HepG2 (cell line): ENCODE data around the gene TJP2. TPM values are rescaled to one million over a fixed set of nuclear protein-coding genes. Genes with fewer than 3 reads are reported as not detected.

Experiments used
- ATM ChIP-seq: fragments of 450-650 bp; IDR thresholded peaks from 2 replicates; pipeline ENCODE4 v1.7.1; 2017; ENCODE audit warnings: mild to moderate bottlenecking, borderline replicate concordance
- BORCS8-MEF2B ChIP-seq: sonication (generic); formaldehyde crosslinking; IDR thresholded peaks from 2 replicates; pipeline ENCODE4 v1.8.0; 2022; ENCODE audit warnings: mild to moderate bottlenecking, missing genetic modification reagents
- DPF2 ChIP-seq: sonication (generic); formaldehyde crosslinking; IDR thresholded peaks from 2 replicates; pipeline ENCODE4 v1.4.0; 2020; ENCODE audit warnings: mild to moderate bottlenecking, low read depth, missing genetic modification reagents, borderline replicate concordance
- EHMT2 ChIP-seq: fragments of 200-600 bp; sonication (generic); IDR thresholded peaks from 2 replicates; pipeline ENCODE4 v1.7.0; 2017; ENCODE audit warnings: antibody characterized with exemption, low read depth, low read length, borderline replicate concordance
- FOXK2 ChIP-seq: fragments of 450-650 bp; IDR thresholded peaks from 2 replicates; pipeline ENCODE4 v1.6.1; 2016
- GZF1 ChIP-seq: sonication (generic); formaldehyde crosslinking; IDR thresholded peaks from 2 replicates; pipeline ENCODE4 v1.5.1; 2020; ENCODE audit warnings: mild to moderate bottlenecking, missing genetic modification reagents
- HIVEP1 ChIP-seq: sonication (generic); formaldehyde crosslinking; IDR thresholded peaks from 2 replicates; pipeline ENCODE4 v1.4.0; 2020; ENCODE audit warnings: mild to moderate bottlenecking, missing genetic modification reagents
- HNRNPK ChIP-seq: fragments of 200-400 bp; formaldehyde crosslinking; IDR thresholded peaks from 2 replicates; pipeline ENCODE4 v1.6.1; 2018; ENCODE audit warnings: low read length, low read depth, moderate library complexity, mild to moderate bottlenecking; ENCODE audit not compliant: poor library complexity, severe bottlenecking
- KAT2B ChIP-seq: fragments of 150-350 bp; IDR thresholded peaks from 2 replicates; pipeline ENCODE4 v1.6.1; 2014; ENCODE audit warnings: low read depth, low read length, borderline replicate concordance
- MAFF ChIP-seq: IDR thresholded peaks from 2 replicates; pipeline ENCODE4 v1.6.1; 2011; ENCODE audit warnings: low read depth, low read length, improper control_type of control experiment
- MLLT10 ChIP-seq: sonication (generic); formaldehyde crosslinking; IDR thresholded peaks from 2 replicates; pipeline ENCODE4 v1.4.0; 2020; ENCODE audit warnings: missing genetic modification reagents
- MTA1 ChIP-seq: sonication (generic); formaldehyde crosslinking; IDR thresholded peaks from 2 replicates; pipeline ENCODE4 v1.4.0; 2020; ENCODE audit warnings: missing genetic modification reagents, mild to moderate bottlenecking, borderline replicate concordance
- MTF1 ChIP-seq: sonication (generic); formaldehyde crosslinking; IDR thresholded peaks from 2 replicates; pipeline ENCODE4 v1.5.0; 2020; ENCODE audit warnings: missing genetic modification reagents
- TEAD2 ChIP-seq: sonication (generic); formaldehyde crosslinking; IDR thresholded peaks from 2 replicates; pipeline ENCODE4 v1.9.0; 2021; ENCODE audit warnings: missing genetic modification reagents
- ZBTB8A ChIP-seq: sonication (generic); formaldehyde crosslinking; IDR thresholded peaks from 2 replicates; pipeline ENCODE4 v1.4.0; 2020; ENCODE audit warnings: mild to moderate bottlenecking, low read depth, missing genetic modification reagents, borderline replicate concordance
- ZNF143 ChIP-seq: sonication (generic); formaldehyde crosslinking; IDR thresholded peaks from 2 replicates; pipeline ENCODE4 v1.4.0; 2020; ENCODE audit warnings: missing genetic modification reagents
- ZNF557 ChIP-seq: sonication (generic); formaldehyde crosslinking; IDR thresholded peaks from 2 replicates; pipeline ENCODE4 v1.4.0; 2020; ENCODE audit warnings: missing genetic modification reagents
- ZNF768 ChIP-seq: sonication (generic); formaldehyde crosslinking; IDR thresholded peaks from 2 replicates; pipeline ENCODE4 v1.4.0; 2020; ENCODE audit warnings: missing genetic modification reagents
- ZNF83 ChIP-seq: sonication (generic); formaldehyde crosslinking; IDR thresholded peaks from 2 replicates; pipeline ENCODE4 v1.4.0; 2020; ENCODE audit warnings: missing genetic modification reagents, mild to moderate bottlenecking, borderline replicate concordance
- ZSCAN25 ChIP-seq: sonication (generic); formaldehyde crosslinking; IDR thresholded peaks from 2 replicates; pipeline ENCODE4 v1.8.0; 2022; ENCODE audit warnings: mild to moderate bottlenecking, missing genetic modification reagents
- ZSCAN29 ChIP-seq: sonication (generic); formaldehyde crosslinking; conservative IDR thresholded peaks from 2 replicates; pipeline ENCODE4 v1.4.0; 2020; ENCODE audit warnings: mild to moderate bottlenecking, missing genetic modification reagents
- ZZZ3 ChIP-seq: sonication (generic); formaldehyde crosslinking; IDR thresholded peaks from 2 replicates; pipeline ENCODE4 v1.4.0; 2020; ENCODE audit warnings: missing genetic modification reagents, mild to moderate bottlenecking, borderline replicate concordance
- polyA plus RNA-seq, 8 experiments: library from polyadenylated mRNA; depleted of rRNA in 3 of 8; stranded (reverse) in 7 of 8; unstranded in 1 of 8; fragments of >200 nt; fragmentation: Illumina TruSeq in 4 of 8; extraction: Trizol in 4 of 8; gene quantifications; 2 replicates each; pipeline versions ENCODE4 v1.2.1 to v1.2.3, GENCODE V29; 2011 to 2016; ENCODE audit warnings: low read depth in 4 of 8, missing spikeins in 1 of 8, mixed read lengths in 1 of 8; ENCODE audit not compliant: insufficient read depth in 1 of 8
- total RNA-seq, 5 experiments: library from RNA; depleted of rRNA; stranded (reverse); fragments of >200 nt; fragmentation: Illumina TruSeq; extraction: Trizol; gene quantifications; 2 replicates each; pipeline ENCODE4 v1.2.3, GENCODE V29; 2016; ENCODE audit warnings: low read depth in 1 of 5
- TF ChIP-seq, protein P1 (sequence below): sonication (generic); formaldehyde crosslinking; IDR thresholded peaks from 2 replicates; pipeline ENCODE4 v1.5.1; 2020; ENCODE audit warnings: mild to moderate bottlenecking, missing genetic modification reagents, moderate library complexity
- TF ChIP-seq, protein P2 (sequence below): sonication (generic); formaldehyde crosslinking; IDR thresholded peaks from 2 replicates; pipeline ENCODE4 v1.4.0; 2020; ENCODE audit warnings: missing genetic modification reagents, borderline replicate concordance

TJP2 gene
- total and polyA plus RNA-seq, 2 of the 13 experiments (the other 11 are each of a cell fraction or from before 2014, with no cell fraction given): 109 to 110 TPM

DNA sequence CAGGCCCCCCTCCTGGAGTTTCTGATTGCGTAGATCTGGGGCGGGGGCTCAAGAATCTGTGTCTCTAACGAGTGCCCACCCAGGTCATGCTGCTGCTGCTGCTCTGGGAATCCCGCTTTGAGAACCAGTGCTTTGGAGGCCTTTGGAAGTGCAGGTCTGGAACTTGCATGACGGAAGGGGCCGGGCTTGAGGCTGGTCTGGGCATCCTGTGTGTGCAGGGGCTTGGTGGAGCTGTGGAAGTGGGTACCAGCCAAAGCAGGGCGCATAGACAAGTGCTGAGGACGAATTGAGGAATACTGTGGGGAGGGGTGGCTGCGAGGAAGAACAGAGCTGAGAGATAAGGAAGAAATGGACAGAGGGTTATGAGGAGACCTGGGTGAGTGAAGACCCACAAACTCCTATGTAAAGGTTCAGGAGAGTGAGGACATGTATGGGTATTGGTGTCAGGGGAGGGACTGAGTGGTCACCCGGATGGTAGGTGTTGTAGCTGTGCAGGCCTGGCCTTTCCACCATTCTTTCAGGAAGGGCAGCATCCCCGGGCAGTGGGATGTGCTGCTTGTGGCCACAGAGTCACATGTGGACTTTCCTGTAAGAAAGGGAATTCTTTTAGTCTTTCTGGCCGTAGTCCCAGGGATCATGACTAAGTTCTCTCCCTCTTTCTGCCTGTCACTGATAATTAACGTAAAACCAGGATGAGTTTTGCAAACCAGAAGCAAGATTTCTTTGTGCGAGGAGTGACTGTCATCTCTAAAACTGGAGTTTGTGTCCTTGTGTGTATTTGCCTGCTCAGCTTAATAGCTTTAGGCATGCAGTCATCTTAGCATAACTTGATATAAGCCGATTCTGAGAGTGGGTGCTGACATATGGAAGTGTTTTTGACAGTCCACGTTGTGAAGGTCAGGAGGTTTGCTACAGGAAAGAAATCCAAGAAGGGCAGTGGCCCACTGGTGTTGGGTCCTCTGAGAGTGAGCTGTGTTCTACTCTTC lies 43.3 kb upstream of the TJP2 start (continued):
- TF ChIP-seq EHMT2 (no peak), ZNF143 (CRISPR knock-in tag) (no peak), ZNF83 (no peak), ZNF768 (no peak), BORCS8-MEF2B (CRISPR knock-in tag) (no peak), ZBTB8A (CRISPR knock-in tag) (no peak), ZNF557 (CRISPR knock-in tag) (no peak), ZSCAN29 (CRISPR knock-in tag) (no peak), ATM (no peak), ZSCAN25 (CRISPR knock-in tag) (no peak), MAFF (peak; percentile 54; the same call in 1 of the 2 replicates), GZF1 (no peak), TEAD2 (no peak), KAT2B (no peak), FOXK2 (no peak), ZZZ3 (CRISPR knock-in tag) (no peak), MTF1 (CRISPR knock-in tag) (no peak), HNRNPK (no peak), DPF2 (CRISPR knock-in tag) (no peak), MLLT10 (CRISPR knock-in tag) (no peak), MTA1 (CRISPR knock-in tag) (no peak), HIVEP1 (CRISPR knock-in tag) (no peak)
- TF ChIP-seq, protein P1, sequence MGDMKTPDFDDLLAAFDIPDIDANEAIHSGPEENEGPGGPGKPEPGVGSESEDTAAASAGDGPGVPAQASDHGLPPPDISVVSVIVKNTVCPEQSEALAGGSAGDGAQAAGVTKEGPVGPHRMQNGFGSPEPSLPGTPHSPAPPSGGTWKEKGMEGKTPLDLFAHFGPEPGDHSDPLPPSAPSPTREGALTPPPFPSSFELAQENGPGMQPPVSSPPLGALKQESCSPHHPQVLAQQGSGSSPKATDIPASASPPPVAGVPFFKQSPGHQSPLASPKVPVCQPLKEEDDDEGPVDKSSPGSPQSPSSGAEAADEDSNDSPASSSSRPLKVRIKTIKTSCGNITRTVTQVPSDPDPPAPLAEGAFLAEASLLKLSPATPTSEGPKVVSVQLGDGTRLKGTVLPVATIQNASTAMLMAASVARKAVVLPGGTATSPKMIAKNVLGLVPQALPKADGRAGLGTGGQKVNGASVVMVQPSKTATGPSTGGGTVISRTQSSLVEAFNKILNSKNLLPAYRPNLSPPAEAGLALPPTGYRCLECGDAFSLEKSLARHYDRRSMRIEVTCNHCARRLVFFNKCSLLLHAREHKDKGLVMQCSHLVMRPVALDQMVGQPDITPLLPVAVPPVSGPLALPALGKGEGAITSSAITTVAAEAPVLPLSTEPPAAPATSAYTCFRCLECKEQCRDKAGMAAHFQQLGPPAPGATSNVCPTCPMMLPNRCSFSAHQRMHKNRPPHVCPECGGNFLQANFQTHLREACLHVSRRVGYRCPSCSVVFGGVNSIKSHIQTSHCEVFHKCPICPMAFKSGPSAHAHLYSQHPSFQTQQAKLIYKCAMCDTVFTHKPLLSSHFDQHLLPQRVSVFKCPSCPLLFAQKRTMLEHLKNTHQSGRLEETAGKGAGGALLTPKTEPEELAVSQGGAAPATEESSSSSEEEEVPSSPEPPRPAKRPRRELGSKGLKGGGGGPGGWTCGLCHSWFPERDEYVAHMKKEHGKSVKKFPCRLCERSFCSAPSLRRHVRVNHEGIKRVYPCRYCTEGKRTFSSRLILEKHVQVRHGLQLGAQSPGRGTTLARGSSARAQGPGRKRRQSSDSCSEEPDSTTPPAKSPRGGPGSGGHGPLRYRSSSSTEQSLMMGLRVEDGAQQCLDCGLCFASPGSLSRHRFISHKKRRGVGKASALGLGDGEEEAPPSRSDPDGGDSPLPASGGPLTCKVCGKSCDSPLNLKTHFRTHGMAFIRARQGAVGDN: peak; percentile 33; the same call in 1 of the 2 replicates
- TF ChIP-seq, protein P2, sequence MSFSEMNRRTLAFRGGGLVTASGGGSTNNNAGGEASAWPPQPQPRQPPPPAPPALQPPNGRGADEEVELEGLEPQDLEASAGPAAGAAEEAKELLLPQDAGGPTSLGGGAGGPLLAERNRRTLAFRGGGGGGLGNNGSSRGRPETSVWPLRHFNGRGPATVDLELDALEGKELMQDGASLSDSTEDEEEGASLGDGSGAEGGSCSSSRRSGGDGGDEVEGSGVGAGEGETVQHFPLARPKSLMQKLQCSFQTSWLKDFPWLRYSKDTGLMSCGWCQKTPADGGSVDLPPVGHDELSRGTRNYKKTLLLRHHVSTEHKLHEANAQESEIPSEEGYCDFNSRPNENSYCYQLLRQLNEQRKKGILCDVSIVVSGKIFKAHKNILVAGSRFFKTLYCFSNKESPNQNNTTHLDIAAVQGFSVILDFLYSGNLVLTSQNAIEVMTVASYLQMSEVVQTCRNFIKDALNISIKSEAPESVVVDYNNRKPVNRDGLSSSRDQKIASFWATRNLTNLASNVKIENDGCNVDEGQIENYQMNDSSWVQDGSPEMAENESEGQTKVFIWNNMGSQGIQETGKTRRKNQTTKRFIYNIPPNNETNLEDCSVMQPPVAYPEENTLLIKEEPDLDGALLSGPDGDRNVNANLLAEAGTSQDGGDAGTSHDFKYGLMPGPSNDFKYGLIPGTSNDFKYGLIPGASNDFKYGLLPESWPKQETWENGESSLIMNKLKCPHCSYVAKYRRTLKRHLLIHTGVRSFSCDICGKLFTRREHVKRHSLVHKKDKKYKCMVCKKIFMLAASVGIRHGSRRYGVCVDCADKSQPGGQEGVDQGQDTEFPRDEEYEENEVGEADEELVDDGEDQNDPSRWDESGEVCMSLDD (CRISPR knock-in tag): no peak
